Aorta (tissue), 5 donors: ENCODE measurements around the gene CTAGE1. TPM values are rescaled to one million over a fixed set of nuclear protein-coding genes. Genes with fewer than 3 reads are reported as not detected.

ENCODE experiments used
- ATAC-seq: fragments of 200-7000 bp; cut with Tn5 transposase; one replicate; pipeline ENCODE4 v1.9.1; 2022; ENCODE audit warnings: moderate library complexity; ENCODE audit not compliant: low FRiP score
- DNase-seq, 2 donors: peaks; one replicate each; pipeline ENCODE4 v3.0.0-alpha.2; 2020
- H3K27ac ChIP-seq, 2 donors: one replicate each; pipeline ENCODE4 v1.5.1; 2013; ENCODE audit warnings: low read length in 2 of 2, mild to moderate bottlenecking in 2 of 2, moderate library complexity in 2 of 2, control low read depth in 1 of 2, inconsistent platforms in 1 of 2, low read depth in 1 of 2
- H3K27me3 ChIP-seq, 2 donors: one replicate each; pipeline ENCODE4 v1.6.1; 2013; ENCODE audit warnings: control low read depth in 1 of 2, low read length in 1 of 2, mild to moderate bottlenecking in 1 of 2, moderate library complexity in 1 of 2; ENCODE audit not compliant: insufficient read depth in 2 of 2, control insufficient read depth in 1 of 2
- H3K36me3 ChIP-seq, 2 donors: one replicate each; pipeline ENCODE4 v1.6.1; 2013; ENCODE audit warnings: control low read depth in 1 of 2, low read length in 1 of 2, mild to moderate bottlenecking in 1 of 2; ENCODE audit not compliant: insufficient read depth in 2 of 2, control insufficient read depth in 1 of 2
- H3K4me1 ChIP-seq, 2 donors: one replicate each; pipeline ENCODE4 v1.6.1; 2013; ENCODE audit warnings: low read length in 2 of 2, control low read depth in 1 of 2, mild to moderate bottlenecking in 1 of 2, moderate library complexity in 1 of 2; ENCODE audit not compliant: insufficient read depth in 2 of 2, control insufficient read depth in 1 of 2
- H3K4me3 ChIP-seq, 2 donors: one replicate each; pipeline ENCODE4 v1.5.1; 2013; ENCODE audit warnings: low read length in 2 of 2, control low read depth in 1 of 2, mild to moderate bottlenecking in 1 of 2
- H3K9me3 ChIP-seq: one replicate; pipeline ENCODE4 v1.6.1; 2013; ENCODE audit warnings: mild to moderate bottlenecking, low read length; ENCODE audit not compliant: control insufficient read depth
- WGBS, 2 donors: extraction: QIAGEN DNeasy Blood & Tissue Kit; methylation state at CpG; one replicate each; pipeline ENCODE4 v1.1.7; 2013; 5-methylcytosine and 5-hydroxymethylcytosine counted together
- intact Hi-C, 2 donors: fragments of 100-400 bp; cut with DNase I; formaldehyde crosslinking; loops; one replicate each; pipeline versions ENCODE4 v1.14.2 to v1.15.0; 2022
- long read RNA-seq, 2 donors: library from polyadenylated mRNA; unstranded; transcript quantifications; one replicate each; pipeline ENCODE4 v2.0.0, GENCODE V29; 2020 to 2021
- polyA plus RNA-seq, 2 donors: library from polyadenylated mRNA; stranded (reverse); fragments of 200-250 nt; gene quantifications; one replicate each; pipeline ENCODE4 v1.2.3, GENCODE V29; 2013
- total RNA-seq, 2 donors: library from RNA; stranded (reverse); fragmentation: NEBNext Ultra II Directional; extraction: Animal tissue kit (Norgen Biotek cat#: 25700); gene quantifications; one replicate each; pipeline ENCODE4 v1.2.1, GENCODE V29; 2021
- donor health status: healthy with polysubstance abuse.
- donor health status: Bipolar disorder and iron deficiency.
- donor health status: DM: no; HTN: no; CAD: no.
- donor health status: DM: no; HTN: no; CAD: no.
- donor health status: DM: yes; HTN: yes; CAD: no.

Gene CTAGE1, protein sequence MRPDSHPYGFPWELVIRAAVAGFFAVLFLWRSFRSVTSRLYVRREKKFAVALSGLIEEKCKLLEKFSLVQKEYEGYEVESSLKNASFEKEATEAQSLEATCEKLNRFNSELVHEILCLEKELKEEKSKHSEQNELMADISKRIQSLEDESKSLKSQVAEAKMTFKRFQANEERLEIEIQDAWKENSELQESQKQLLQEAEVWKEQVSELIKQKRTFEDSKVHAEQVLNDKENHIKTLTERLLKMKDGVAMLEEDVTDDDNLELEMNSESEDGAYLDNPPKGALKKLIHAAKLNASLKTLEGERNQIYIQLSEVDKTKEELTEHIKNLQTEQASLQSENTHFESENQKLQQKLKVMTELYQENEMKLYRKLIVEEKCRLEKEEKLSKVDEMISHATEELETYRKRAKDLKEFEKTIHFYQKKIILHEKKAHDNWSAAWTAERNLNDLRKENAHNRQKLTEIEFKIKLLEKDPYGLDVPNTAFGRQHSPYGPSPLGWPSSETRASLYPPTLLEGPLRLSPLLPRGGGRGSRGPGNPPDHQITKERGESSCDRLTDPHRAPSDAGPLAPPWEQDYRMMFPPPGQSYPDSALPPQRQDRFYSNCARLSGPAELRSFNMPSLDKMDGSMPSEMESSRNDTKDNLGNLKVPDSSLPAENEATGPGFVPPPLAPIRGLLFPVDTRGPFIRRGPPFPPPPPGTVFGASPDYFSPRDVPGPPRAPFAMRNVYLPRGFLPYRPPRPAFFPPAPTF
- total RNA-seq (not detected), polyA plus RNA-seq (not detected)
- long read RNA-seq, donor 1 = 0 reads
- long read RNA-seq, donor 2 = 0 reads

DNA sequence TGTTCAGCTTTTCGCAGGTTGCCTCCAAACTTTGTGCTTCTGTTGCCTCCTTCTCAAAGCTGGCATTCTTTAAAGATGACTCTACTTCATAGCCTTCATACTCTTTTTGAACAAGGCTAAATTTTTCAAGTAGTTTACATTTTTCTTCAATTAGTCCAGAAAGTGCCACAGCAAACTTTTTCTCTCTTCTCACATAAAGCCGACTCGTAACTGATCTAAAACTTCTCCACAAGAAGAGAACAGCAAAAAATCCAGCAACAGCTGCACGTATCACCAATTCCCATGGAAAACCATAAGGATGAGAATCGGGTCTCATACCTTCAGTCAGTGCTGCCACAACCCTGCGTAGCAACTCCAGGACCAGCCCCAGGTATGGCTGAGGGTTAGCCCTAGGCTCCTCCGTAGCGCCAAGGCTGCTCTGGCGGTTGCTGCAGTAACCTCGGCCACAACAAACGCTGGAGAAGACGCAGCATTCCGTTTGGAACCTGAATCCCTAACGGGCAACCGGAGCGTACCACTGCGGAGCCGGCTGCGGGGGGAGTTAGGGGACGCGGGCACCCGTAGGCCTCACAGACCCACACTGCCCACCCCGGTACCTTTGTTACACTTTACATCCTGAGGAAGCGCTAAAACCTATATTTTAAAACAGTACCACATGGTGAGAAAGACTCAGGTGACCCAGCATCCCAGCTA is at the start of gene CTAGE1:
TSS of gene CTAGE1 (minus strand) at position 420 of the 693 bp plus-strand sequence. CDS start at position 316, 104 bp downstream.
- 76 to 80% methylated on average over 24 of the region's 24 CpGs for WGBS, 2 donors

DNA sequence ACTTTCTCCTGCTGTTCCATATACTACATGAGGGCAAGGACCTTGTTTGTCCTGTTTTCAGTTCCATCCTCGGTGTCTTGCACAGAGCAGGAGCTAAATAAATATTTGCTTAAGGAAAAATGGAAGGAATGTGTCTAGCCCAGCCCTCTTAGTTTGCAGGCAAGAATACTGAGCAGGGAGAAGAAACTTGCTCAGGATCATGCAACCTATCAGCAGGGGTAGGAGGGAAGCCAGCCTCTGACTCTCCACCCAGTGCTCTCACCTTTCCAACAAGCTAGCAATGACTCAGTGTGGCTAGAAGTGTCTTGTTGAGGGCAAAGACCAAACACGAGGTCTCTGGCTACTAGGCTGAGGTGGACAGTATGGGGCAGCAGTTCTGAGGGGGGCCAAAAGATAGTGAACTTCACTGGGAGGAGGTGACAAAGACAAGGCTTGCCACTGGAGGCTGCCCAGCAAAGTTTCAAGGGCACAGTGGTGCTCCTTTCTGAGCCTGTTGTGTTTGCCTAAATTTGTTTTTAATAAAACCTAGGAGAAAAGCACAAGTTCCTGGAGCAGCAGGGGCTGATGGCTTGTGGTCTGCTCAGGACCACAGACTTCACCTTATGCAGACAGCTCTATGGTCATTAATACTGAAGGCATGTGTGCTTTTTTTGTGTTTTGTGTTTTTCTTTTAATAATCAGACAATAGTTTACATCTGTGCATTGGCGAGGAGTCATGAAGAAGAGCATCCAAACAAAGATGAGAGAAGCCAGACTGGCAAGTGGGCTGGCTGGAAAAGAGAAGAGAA is 49.1 kb upstream of the CTAGE1 start:
- Histone ChIP-seq H3K4me3 (no peak overlapping the region), H3K27ac (peak overlapping the region; percentile 72 to 100), H3K36me3 (no peaks in the 10 kb centered on the region), H3K27me3 (no peaks in the 10 kb centered on the region), H3K4me1 (peaks cover 4 to 10% of the 10 kb centered on the region in 2 donors), H3K9me3 (no peaks in the 10 kb centered on the region)
- ATAC-seq (peak; percentile 16), DNase-seq (peak in 1 of 2 donors; percentile 62)
- 33 to 34% methylated on average over 3 of the region's 3 CpGs for WGBS, 2 donors
- intact Hi-C loops = loop anchor here (2.0 to 5.0 kb wide), 6 partner anchors 34 to 300 kb away; partner anchors contain the start of gene GATA6 (in 1 of the 2)

More for the DNA sequence above, at the start of gene CTAGE1:
- Histone ChIP-seq H3K36me3 (no peaks in the 10 kb centered on the region), H3K27me3 (no peaks in the 10 kb centered on the region), H3K4me3 (no peak within 1 kb of the TSS), H3K9me3 (no peaks in the 10 kb centered on the region), H3K27ac (no peak within 1 kb of the TSS), H3K4me1 (no peaks in the 10 kb centered on the region)
- ATAC-seq (no peak), DNase-seq (no peak)
- intact Hi-C loops = no loop called here

DNA sequence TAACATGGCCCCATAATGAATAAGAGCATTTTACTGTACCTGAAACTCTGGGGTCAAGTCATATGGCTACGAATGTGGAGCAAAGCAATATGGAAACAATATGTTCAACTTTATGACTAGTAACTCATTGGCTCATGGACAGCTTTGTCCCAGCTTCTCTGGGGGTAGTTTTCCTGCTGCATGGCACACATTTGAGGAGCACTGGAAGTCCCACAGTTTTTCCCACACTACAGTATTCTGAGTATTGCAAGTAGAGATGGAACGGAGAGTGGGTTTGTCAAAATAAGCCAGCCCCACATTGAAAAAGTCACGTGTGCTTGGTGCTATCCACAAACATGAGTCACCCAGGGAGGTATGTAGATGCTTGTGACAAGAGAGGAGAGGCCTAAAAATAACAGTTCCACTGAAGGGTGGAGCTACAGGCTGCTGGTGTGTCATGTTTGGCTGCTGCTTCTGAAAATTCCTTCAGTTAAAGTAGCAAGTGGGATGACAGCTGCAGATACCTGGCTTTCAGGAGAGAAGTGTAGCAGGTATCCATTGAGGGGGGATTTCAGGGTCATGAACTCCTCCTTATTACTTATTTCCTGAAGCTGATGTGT is 48.2 kb upstream of the CTAGE1 start:
- Histone ChIP-seq H3K4me3 (no peak overlapping the region), H3K4me1 (peaks cover 4 to 8% of the 10 kb centered on the region in 2 donors), H3K27ac (peak overlapping the region; percentile 72 to 100), H3K36me3 (no peaks in the 10 kb centered on the region), H3K27me3 (no peaks in the 10 kb centered on the region), H3K9me3 (no peaks in the 10 kb centered on the region)
- WGBS, 2 donors = 25 to 34% methylated on average over 3 of the region's 3 CpGs
- intact Hi-C loops = loop anchor here (2.0 to 5.0 kb wide), 6 partner anchors 33 to 299 kb away; partner anchors contain the start of gene GATA6 (in 1 of the 2)
- DNase-seq (peak in 1 of 2 donors; percentile 65), ATAC-seq (peak; percentile 89)

DNA sequence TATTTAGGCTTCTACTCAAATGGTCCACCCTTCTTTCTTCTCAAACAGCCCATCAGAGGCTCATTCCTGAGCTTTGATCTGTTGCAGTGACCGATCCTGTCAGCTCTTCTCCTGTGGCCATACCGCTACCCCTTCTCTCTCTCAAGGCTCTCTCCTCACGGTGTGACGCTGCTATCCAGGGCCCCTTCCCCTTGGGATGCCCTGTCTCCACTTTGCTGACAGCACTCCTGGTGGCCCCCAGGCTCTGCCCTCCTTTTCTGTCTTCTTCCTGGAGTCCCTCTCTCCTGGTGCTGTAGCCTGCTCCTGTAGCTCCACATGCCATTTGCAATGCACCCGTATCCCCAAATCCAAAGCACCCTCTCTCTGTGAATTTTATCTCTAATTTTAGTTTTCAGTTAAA is 45.4 kb upstream of the CTAGE1 start:
- H3K36me3 ChIP-seq = no peaks in the 10 kb centered on the region
- intact Hi-C loops = no loop called here
- no peak overlapping the region for H3K27ac ChIP-seq
- no peaks in the 10 kb centered on the region for H3K27me3 ChIP-seq
- H3K4me1 ChIP-seq = peaks cover 4% of the 10 kb centered on the region in 2 donors
- H3K9me3 ChIP-seq = no peaks in the 10 kb centered on the region
- no peak overlapping the region for H3K4me3 ChIP-seq
- DNase-seq (no peak), ATAC-seq (no peak)
- WGBS, 2 donors = 89 to 94% methylated on average over 5 of the region's 5 CpGs

DNA sequence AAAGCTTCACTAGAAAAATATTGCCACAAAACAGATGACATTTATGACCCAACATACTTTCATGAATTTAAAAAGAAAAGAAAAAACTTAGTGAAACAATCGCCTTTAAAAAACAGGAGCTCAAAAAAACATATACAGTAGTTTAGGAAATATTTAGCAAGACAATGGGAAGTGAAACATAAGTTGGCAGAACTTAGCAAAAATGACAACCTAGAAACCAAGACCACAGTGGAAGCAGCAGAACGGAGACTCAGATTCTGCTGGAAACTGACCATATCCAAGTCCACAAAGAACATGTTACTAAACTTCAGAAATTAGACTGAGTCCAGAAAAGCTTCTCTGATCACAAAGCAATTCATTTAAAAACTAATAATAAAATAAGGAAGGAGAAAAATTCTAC is 41.8 kb upstream of the CTAGE1 start:
- Histone ChIP-seq H3K27ac (no peak overlapping the region), H3K9me3 (no peaks in the 10 kb centered on the region), H3K27me3 (no peaks in the 10 kb centered on the region), H3K36me3 (no peaks in the 10 kb centered on the region), H3K4me1 (no peaks in the 10 kb centered on the region), H3K4me3 (no peak overlapping the region)
- WGBS, 2 donors = 41 to 44% methylated on average over 2 of the region's 2 CpGs
- intact Hi-C loops = no loop called here
- no peak for ATAC-seq
- no peak for DNase-seq

DNA sequence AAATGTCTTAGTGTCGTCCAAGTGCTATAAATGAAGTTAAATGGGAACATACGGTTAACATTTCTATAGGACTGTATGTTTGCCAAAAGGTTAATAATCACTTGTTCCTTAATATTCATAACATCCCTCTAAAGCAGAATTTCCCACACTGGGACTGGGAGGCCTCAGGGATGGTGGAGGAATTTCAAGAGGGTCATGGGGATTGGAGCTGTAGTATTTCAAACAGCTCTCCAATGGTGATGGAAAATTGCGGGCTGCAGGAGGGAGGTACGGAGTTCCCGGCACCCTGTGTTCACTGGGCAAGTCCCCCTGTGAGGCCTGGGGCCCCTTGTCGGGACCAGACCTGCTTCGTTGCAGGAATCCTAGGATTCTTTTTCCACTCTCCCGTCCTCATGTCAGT is 39.8 kb upstream of the CTAGE1 start:
- WGBS, 2 donors = 96 to 98% methylated on average over 8 of the region's 8 CpGs
- no peaks in the 10 kb centered on the region for H3K4me1 ChIP-seq
- no peak overlapping the region for H3K4me3 ChIP-seq
- H3K9me3 ChIP-seq = no peaks in the 10 kb centered on the region
- no peaks in the 10 kb centered on the region for H3K36me3 ChIP-seq
- intact Hi-C loops = no loop called here
- H3K27ac ChIP-seq = no peak overlapping the region
- no peak for ATAC-seq
- no peak for DNase-seq
- H3K27me3 ChIP-seq = no peaks in the 10 kb centered on the region

DNA sequence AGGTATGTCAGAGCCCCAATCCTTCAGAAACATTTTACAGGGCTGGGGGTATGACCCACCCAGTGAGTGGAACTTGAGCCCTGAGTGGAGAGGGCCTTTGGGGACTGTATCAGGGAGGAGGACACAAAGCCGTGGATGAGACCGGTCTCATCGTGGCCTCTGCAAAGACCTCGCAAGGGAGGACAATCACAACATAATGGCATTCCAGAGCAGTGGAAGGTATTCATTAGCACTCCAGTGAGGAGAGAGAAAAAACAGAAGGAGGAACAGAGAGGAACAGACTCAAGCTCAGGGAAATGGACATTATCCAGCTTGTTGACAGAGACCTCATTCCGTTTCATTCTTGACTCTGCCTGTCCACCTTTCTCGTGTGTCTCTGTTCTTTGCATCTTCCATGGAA is 38.8 kb upstream of the CTAGE1 start:
- no peaks in the 10 kb centered on the region for H3K27me3 ChIP-seq
- ATAC-seq = no peak
- H3K27ac ChIP-seq = no peak overlapping the region
- no peaks in the 10 kb centered on the region for H3K9me3 ChIP-seq
- H3K4me1 ChIP-seq = no peaks in the 10 kb centered on the region
- H3K36me3 ChIP-seq = no peaks in the 10 kb centered on the region
- intact Hi-C loops = no loop called here
- H3K4me3 ChIP-seq = no peak overlapping the region
- DNase-seq = no peak
- WGBS, 2 donors = 91 to 93% methylated on average over 6 of the region's 6 CpGs

DNA sequence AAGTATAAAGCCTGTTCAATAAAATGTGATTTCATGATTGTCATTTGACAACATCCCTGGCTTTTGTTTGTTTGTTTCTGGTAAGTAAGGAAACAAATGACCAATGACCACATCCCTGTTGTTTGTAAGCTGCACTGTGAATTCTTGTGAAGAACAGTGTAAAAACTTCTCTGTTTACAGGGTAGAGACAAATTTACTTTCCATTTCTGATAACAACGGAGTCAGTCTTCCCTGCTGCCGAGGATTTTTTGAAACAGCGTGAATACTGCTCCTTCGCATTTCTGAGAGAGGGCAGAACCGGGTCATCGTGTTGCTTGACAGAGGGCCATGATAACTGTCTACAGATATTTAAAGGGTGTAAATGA is 38.4 kb upstream of the CTAGE1 start:
- DNase-seq = no peak
- H3K4me3 ChIP-seq = no peak overlapping the region
- no peaks in the 10 kb centered on the region for H3K36me3 ChIP-seq
- no peak overlapping the region for H3K27ac ChIP-seq
- no peaks in the 10 kb centered on the region for H3K27me3 ChIP-seq
- H3K4me1 ChIP-seq = no peaks in the 10 kb centered on the region
- no peak for ATAC-seq
- WGBS, 2 donors = 83% methylated on average over 6 of the region's 6 CpGs
- intact Hi-C loops = no loop called here
- no peaks in the 10 kb centered on the region for H3K9me3 ChIP-seq
